ENCODE data around the gene FBXL7.

Gene FBXL7

GRCh38 chr5:15808577-15808976 lies 308.6 kb downstream of the FBXL7 start:
- no peak for ATAC-seq
- Mint-ChIP-seq H3K27ac (no peak overlapping the region), H3K4me3 (no peak overlapping the region), H3K27me3 (no peaks in the 10 kb centered on the region), H3K4me1 (no peaks in the 10 kb centered on the region), H3K36me3 (ENCODE audit: low read depth) (no peaks in the 10 kb centered on the region), H3K9me3 (peaks cover 10% of the 10 kb centered on the region)
- no peak for DNase-seq

- no peaks in the 10 kb centered on the region for H3K4me1 Mint-ChIP-seq
These were observed 319.6 kb downstream of the FBXL7 start for GRCh38 chr5:15819617-15820016.

GRCh38 chr5:15821506-15821905 lies 321.5 kb downstream of the FBXL7 start:
- H3K4me1 Mint-ChIP-seq, result no peaks in the 10 kb centered on the region
- H3K9me3 Mint-ChIP-seq, result peaks cover 12% of the 10 kb centered on the region
- no peak overlapping the region for H3K4me3 Mint-ChIP-seq
- H3K27ac Mint-ChIP-seq, result no peak overlapping the region
- ATAC-seq, result no peak
- H3K36me3 Mint-ChIP-seq (ENCODE audit: low read depth), result no peaks in the 10 kb centered on the region
- no peak for DNase-seq
- H3K27me3 Mint-ChIP-seq, result no peaks in the 10 kb centered on the region

More at GRCh38 chr5:15819617-15820016, 319.6 kb downstream of the FBXL7 start:
- H3K9me3 Mint-ChIP-seq, result peaks cover 18% of the 10 kb centered on the region
- H3K4me3 Mint-ChIP-seq, result no peak overlapping the region
- ATAC-seq (no peak), DNase-seq (no peak)
- no peaks in the 10 kb centered on the region for H3K27me3 Mint-ChIP-seq
- H3K27ac Mint-ChIP-seq, result no peak overlapping the region
- no peaks in the 10 kb centered on the region for H3K36me3 Mint-ChIP-seq (ENCODE audit: low read depth)

GRCh38 chr5:15823398-15823797 lies 323.4 kb downstream of the FBXL7 start:
- Mint-ChIP-seq H3K36me3 (ENCODE audit: low read depth) (no peaks in the 10 kb centered on the region), H3K9me3 (peaks cover 5% of the 10 kb centered on the region), H3K27ac (no peak overlapping the region), H3K27me3 (no peaks in the 10 kb centered on the region), H3K4me1 (no peaks in the 10 kb centered on the region), H3K4me3 (no peak overlapping the region)
- ATAC-seq (no peak), DNase-seq (no peak)

- Mint-ChIP-seq H3K27me3 (no peaks in the 10 kb centered on the region), H3K4me3 (no peak overlapping the region), H3K36me3 (ENCODE audit: low read depth) (no peaks in the 10 kb centered on the region), H3K4me1 (no peaks in the 10 kb centered on the region), H3K27ac (no peak overlapping the region), H3K9me3 (peaks cover 5% of the 10 kb centered on the region)
- ATAC-seq (no peak), DNase-seq (no peak)
These were observed 327.8 kb downstream of the FBXL7 start for GRCh38 chr5:15827741-15828140.

- Mint-ChIP-seq H3K4me1 (no peaks in the 10 kb centered on the region), H3K27ac (no peak overlapping the region), H3K9me3 (peaks cover 8% of the 10 kb centered on the region), H3K36me3 (ENCODE audit: low read depth) (no peaks in the 10 kb centered on the region), H3K4me3 (no peak overlapping the region), H3K27me3 (no peaks in the 10 kb centered on the region)
- DNase-seq (no peak), ATAC-seq (no peak)
These were observed 331.4 kb downstream of the FBXL7 start for GRCh38 chr5:15831408-15831807.

GRCh38 chr5:15833365-15833764 lies 333.4 kb downstream of the FBXL7 start:
- Mint-ChIP-seq H3K36me3 (ENCODE audit: low read depth) (no peaks in the 10 kb centered on the region), H3K27ac (no peak overlapping the region), H3K27me3 (no peaks in the 10 kb centered on the region), H3K4me3 (no peak overlapping the region), H3K9me3 (peaks cover 3% of the 10 kb centered on the region), H3K4me1 (no peaks in the 10 kb centered on the region)
- DNase-seq (no peak), ATAC-seq (no peak)

GRCh38 chr5:15834596-15835245 lies 334.7 kb downstream of the FBXL7 start:
- Mint-ChIP-seq H3K27ac (no peak overlapping the region), H3K36me3 (ENCODE audit: low read depth) (no peaks in the 10 kb centered on the region), H3K9me3 (peaks cover 3% of the 10 kb centered on the region), H3K4me3 (no peak overlapping the region), H3K4me1 (no peaks in the 10 kb centered on the region), H3K27me3 (no peaks in the 10 kb centered on the region)
- ATAC-seq, result no peak
- no peak for DNase-seq

- no peak overlapping the region for H3K4me3 Mint-ChIP-seq
- DNase-seq (no peak), ATAC-seq (no peak)
- no peak overlapping the region for H3K27ac Mint-ChIP-seq
- no peaks in the 10 kb centered on the region for H3K4me1 Mint-ChIP-seq
- H3K9me3 Mint-ChIP-seq, result peaks cover 8% of the 10 kb centered on the region
- H3K27me3 Mint-ChIP-seq, result no peaks in the 10 kb centered on the region
- H3K36me3 Mint-ChIP-seq (ENCODE audit: low read depth), result no peaks in the 10 kb centered on the region
These were observed 335.5 kb downstream of the FBXL7 start for GRCh38 chr5:15835514-15835913.

GRCh38 chr5:15837551-15838289 lies 337.7 kb downstream of the FBXL7 start:
- Mint-ChIP-seq H3K27ac (no peak overlapping the region), H3K9me3 (peaks cover 13% of the 10 kb centered on the region), H3K27me3 (no peaks in the 10 kb centered on the region), H3K4me1 (no peaks in the 10 kb centered on the region), H3K36me3 (ENCODE audit: low read depth) (no peaks in the 10 kb centered on the region), H3K4me3 (no peak overlapping the region)
- ATAC-seq (no peak), DNase-seq (no peak)

GRCh38 chr5:15844253-15844652 lies 344.3 kb downstream of the FBXL7 start:
- H3K4me1 Mint-ChIP-seq, result no peaks in the 10 kb centered on the region
- H3K27me3 Mint-ChIP-seq, result no peaks in the 10 kb centered on the region
- H3K9me3 Mint-ChIP-seq, result peaks cover 18% of the 10 kb centered on the region
- DNase-seq (no peak), ATAC-seq (no peak)
- no peaks in the 10 kb centered on the region for H3K36me3 Mint-ChIP-seq (ENCODE audit: low read depth)
- H3K4me3 Mint-ChIP-seq, result no peak overlapping the region
- H3K27ac Mint-ChIP-seq, result no peak overlapping the region

- H3K36me3 Mint-ChIP-seq (ENCODE audit: low read depth), result no peaks in the 10 kb centered on the region
- no peak overlapping the region for H3K4me3 Mint-ChIP-seq
- H3K27ac Mint-ChIP-seq, result no peak overlapping the region
- H3K27me3 Mint-ChIP-seq, result no peaks in the 10 kb centered on the region
- no peak for DNase-seq
- no peak for ATAC-seq
- H3K4me1 Mint-ChIP-seq, result no peaks in the 10 kb centered on the region
- peaks cover 18% of the 10 kb centered on the region for H3K9me3 Mint-ChIP-seq
These were observed 344.9 kb downstream of the FBXL7 start for GRCh38 chr5:15844871-15845270.

- Mint-ChIP-seq H3K27me3 (no peaks in the 10 kb centered on the region), H3K4me3 (no peak overlapping the region), H3K4me1 (no peaks in the 10 kb centered on the region), H3K36me3 (ENCODE audit: low read depth) (no peaks in the 10 kb centered on the region), H3K9me3 (no peaks in the 10 kb centered on the region), H3K27ac (no peak overlapping the region)
- no peak for ATAC-seq
- no peak for DNase-seq
These were observed 350.6 kb downstream of the FBXL7 start for GRCh38 chr5:15850536-15850935.

GRCh38 chr5:15850939-15851341 lies 351.0 kb downstream of the FBXL7 start:
- no peak overlapping the region for H3K4me3 Mint-ChIP-seq
- no peak overlapping the region for H3K27ac Mint-ChIP-seq
- H3K4me1 Mint-ChIP-seq, result no peaks in the 10 kb centered on the region
- DNase-seq (no peak), ATAC-seq (no peak)
- H3K9me3 Mint-ChIP-seq, result no peaks in the 10 kb centered on the region
- no peaks in the 10 kb centered on the region for H3K27me3 Mint-ChIP-seq
- H3K36me3 Mint-ChIP-seq (ENCODE audit: low read depth), result no peaks in the 10 kb centered on the region

GRCh38 chr5:15852217-15852616 lies 352.2 kb downstream of the FBXL7 start:
- ATAC-seq (no peak), DNase-seq (no peak)
- Mint-ChIP-seq H3K27ac (no peak overlapping the region), H3K27me3 (no peaks in the 10 kb centered on the region), H3K36me3 (ENCODE audit: low read depth) (no peaks in the 10 kb centered on the region), H3K9me3 (no peaks in the 10 kb centered on the region), H3K4me1 (no peaks in the 10 kb centered on the region), H3K4me3 (no peak overlapping the region)
